GM20431 (cell line): ENCODE results near the gene UGGT2.
"Not testable (repeated sequence)": the region's sequence is repeated elsewhere in the genome, so short reads cannot be mapped to it uniquely, and the experiment has no call there.

ENCODE experiments used
- in situ Hi-C: fragments of 300-500 bp; cut with MseI, MboI; formaldehyde crosslinking; loops from one replicate; pipeline ENCODE4 v1.15.0; 2020; ENCODE audit warnings: low sequenced_read_pairs; ENCODE audit not compliant: unreplicated experiment

UGGT2 gene

GRCh38 chr13:95982144-95982543 is 71.1 kb downstream of the UGGT2 start:
- in situ Hi-C loops, result no loop called here

- in situ Hi-C loops, result not testable (repeated sequence)
These were observed 80.5 kb downstream of the UGGT2 start for GRCh38 chr13:95972651-95973050.

- in situ Hi-C loops, result no loop called here
These were observed 82.3 kb downstream of the UGGT2 start for GRCh38 chr13:95970878-95971277.

- in situ Hi-C loops, result no loop called here
These were observed 84.3 kb downstream of the UGGT2 start for GRCh38 chr13:95968906-95969305.

GRCh38 chr13:95957331-95957730 is 95.9 kb downstream of the UGGT2 start:
- in situ Hi-C loops, result no loop called here

DNA sequence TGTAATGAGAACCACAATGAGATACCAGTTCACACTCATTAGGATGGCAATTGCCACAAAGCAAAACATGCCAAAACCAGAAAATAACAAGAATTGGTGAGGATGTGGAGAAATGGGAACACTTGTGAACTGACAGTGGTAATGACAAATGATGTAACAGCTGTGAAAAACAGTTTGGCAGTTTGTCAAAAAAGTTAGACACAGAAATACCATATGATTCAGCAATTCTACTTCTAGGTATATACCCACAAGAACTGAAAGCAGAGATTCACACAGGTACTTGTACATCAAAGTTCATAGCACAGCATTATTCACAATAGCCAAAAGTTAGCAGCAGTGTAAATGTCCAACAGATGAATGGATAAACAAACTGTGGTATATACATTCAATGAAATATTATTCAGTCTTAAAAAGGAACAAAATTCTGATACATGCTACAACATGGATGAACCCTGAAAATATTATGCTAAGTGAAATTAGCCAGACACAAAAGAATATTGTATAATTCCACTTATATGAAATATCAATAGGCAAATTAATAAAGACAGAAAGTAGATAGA is 96.5 kb downstream of the UGGT2 start:
- in situ Hi-C loops, result no loop called here

DNA sequence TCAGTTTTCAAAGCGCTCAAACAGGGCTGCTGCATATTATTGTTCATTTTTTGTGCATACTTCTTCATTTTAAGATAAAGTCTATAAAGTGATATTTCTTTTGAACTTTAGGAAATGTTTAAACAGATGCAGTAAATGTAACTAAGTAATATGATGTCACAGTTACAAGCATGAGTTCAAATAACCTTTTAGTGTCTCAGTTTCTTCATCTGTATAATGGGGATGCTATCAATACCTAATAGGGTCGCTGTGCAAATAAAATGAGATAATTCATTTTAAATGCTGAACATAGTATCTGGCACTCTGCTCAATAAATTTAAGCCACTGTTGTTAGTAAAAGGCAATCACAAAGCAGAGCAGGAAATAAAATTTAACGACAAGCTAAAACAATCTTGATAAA is 97.5 kb downstream of the UGGT2 start:
- in situ Hi-C loops, result no loop called here

DNA sequence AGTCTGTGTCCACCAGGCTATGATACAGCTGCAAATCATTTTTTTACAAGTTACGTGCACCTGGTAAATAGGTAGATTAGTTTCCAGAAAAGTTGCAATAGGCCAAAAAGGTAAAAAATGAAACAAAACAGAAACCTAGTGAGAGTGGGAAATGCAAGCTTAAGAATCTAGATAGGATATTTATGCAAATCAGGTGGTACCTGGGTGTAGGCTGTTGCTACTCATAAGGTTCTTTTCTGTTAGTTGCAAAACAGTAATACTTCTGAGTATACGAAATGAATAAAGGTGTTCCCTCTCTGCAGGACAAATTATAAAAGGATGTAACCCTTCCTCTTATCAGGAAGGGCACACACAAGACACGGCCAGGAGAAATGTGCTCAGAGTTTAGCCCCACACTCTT is 97.9 kb downstream of the UGGT2 start:
- in situ Hi-C loops, result no loop called here

DNA sequence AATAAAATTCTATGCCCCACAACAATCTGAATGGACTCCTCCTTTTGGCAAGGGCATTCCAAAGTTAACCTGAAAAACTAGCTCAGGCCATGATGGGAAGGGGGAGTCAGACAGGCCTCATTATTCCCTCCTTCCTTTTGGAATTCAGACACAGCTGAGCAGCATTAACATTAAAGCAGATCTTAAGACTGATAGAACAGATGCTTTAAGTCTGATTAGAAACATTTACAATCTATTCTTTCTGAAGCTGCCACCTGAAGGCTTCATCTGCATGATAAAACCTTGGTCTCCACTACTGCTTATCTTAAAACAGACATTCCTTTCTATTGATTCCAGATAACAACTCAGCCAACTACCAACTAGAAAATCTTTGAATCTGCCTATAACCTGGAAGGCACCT is 98.9 kb downstream of the UGGT2 start:
- in situ Hi-C loops, result no loop called here

- in situ Hi-C loops, result no loop called here
These were observed 103.1 kb downstream of the UGGT2 start for GRCh38 chr13:95950103-95950502.

- in situ Hi-C loops, result no loop called here
These were observed 104.5 kb downstream of the UGGT2 start for GRCh38 chr13:95948656-95949055.

- in situ Hi-C loops, result no loop called here
These were observed 115.4 kb downstream of the UGGT2 start for GRCh38 chr13:95937714-95938320.

DNA sequence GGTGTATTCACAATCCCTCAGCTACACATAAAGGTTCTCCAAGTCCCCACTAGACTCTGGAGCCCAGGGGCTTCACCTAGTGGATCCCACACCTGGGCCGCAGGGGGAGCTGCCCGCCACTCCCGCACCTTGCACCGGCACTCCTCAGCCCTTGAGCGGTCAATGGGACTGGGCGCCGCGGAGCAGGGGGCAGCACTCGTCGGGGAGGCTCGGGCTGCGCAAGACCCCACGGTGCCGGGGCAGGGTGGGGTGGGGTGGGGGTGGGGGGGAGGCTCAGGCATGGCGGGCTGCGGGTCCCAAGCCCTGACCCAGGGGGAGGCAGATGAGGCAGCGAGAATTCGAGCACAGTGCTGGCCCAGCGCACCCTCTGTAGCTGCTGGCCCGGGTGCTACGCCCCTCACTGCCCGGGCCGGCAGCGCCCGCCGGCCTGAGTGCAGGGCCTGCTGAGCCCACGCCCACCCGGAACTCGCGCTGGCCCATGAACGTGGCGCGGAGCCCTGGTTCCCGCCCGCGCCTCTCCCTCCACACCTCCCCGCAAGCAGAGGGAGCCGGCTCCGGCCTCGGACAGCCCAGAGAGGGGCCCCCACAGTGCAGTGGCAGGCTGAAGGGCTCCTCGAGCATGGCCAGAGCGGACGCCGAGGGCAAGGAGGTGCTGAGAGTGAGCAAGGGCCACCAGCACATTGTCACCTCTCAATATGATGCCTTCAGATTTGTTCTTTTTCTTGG is 121.7 kb downstream of the UGGT2 start:
- in situ Hi-C loops, result no loop called here

- in situ Hi-C loops, result no loop called here
These were observed 123.8 kb downstream of the UGGT2 start for GRCh38 chr13:95929430-95929829.

GRCh38 chr13:95928367-95928906 is 124.8 kb downstream of the UGGT2 start:
- in situ Hi-C loops, result not testable (repeated sequence)

DNA sequence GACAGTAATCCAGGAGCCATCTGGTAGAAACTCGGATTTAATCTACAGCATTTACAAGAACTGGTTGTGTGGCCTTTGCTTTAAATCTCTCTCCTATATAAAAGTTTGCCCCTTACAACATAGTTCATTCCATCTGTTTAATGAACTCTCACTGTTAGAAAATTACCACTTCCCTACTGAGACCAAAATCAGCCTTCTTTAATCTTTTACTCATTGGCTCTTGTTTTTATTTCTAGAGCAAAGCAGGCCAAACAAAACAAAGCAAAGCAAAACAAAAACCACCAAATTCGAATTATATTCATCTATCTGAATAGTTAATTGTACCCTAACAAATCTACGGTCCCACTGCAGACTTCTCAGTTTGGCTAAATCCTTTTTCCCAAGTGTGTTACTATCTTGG is 127.0 kb downstream of the UGGT2 start:
- in situ Hi-C loops, result no loop called here

DNA sequence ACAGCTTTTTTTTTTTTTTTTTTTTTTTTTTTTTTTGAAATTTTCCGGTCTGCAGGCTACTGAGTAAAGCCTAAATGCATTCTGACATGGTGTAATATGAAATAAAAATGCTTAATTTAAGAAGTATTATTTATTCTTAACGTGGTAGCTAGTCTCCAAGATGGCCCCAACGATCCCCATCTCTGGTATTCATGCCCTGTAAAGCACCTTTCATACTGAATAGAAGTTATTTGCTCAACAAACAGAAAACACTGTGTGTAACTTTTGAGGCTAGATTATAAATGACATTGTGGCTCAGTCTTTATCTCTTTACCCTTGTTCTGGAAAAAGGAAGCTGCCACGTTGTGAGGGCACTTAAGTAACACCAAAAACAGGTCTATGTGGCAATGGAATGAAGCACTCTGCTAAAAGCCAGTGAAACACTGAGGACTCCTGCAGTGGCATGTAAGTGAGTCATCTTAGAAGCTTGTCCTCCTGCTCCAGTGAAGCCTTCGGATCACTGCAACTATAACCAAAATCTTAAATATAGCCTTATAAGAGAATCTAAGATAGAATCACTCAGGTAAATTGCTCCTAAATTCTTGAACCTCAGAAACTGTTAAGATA is 128.7 kb downstream of the UGGT2 start:
- in situ Hi-C loops, result no loop called here

DNA sequence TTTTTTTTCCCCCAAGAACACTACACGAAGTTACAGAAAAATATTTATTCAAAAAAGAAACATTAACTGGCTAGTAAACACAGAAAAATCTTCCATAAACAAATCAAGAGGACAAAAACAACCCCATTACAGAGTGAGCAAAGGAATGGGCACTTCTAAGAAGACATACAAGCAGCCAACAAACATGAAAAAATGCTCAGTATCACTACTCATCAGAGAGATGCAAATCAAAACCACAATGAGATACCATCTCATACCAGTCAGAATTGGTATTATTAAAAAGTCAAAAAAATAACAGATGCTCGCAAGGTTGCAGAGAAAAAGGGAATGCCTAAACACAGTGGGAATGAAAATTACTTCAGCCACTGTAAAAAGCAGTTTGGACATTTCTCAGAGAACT is 131.7 kb downstream of the UGGT2 start:
- in situ Hi-C loops, result no loop called here

DNA sequence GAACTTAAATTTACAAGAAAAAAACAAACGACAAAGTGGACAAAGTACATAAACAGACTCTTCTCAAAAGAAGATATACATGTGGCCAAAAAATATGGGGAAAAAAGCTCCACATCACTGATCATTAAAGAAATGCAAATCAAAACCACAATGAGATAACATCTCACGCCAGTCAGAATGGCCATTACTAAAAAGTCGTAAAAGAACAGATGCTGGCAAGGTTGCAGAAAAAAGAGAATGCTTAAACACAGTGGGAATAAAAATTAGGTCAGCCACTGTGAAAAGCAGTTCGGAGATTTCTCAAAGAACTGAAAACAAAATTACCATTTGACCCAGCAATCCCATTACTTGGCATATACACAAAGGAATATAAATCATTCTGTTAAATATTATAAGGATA is 132.7 kb downstream of the UGGT2 start:
- in situ Hi-C loops, result no loop called here

DNA sequence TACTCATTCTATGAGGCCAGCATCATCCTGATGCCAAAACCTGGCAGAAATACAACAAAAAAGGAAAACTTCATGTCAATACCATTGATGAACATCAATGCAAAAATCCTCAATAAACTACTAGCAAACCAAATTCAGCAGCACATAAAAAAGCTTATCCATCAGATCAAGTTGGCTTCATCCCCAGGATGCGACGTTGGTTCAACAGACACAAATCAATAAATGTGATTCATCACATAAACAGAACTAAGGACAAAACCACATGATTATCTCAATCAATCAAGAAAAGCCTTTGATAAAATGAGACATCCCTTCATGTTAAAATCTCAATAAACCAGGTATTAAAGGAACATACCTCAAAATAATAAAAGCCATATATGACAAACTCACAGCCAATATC is 134.3 kb downstream of the UGGT2 start:
- in situ Hi-C loops, result no loop called here

DNA sequence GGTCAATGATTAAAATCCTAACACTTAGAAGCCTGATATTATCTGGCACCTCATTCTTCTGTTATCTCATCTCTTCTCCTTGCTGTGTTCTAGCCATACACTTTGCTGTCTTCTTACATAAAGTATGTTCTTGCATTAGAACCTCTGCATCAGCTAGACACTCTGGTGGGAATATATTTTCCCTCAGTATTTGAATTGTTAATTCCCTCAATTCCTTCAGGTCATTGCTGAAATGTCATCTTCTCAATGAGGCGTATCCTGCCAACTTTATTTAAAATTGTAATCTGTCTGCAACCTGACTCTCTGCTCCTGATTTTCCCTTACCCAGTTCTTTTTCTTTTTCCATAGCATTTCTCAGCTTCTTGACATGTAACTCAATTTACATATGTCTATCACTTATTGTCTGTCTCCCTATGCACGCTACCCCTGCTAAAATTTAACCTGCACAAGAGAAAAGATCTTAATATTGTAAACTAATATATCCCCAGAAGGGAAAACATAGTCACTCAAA is 138.2 kb downstream of the UGGT2 start:
- in situ Hi-C loops, result no loop called here
